Measurements from ENCODE around the gene SKOR1.

SKOR1 gene

DNA sequence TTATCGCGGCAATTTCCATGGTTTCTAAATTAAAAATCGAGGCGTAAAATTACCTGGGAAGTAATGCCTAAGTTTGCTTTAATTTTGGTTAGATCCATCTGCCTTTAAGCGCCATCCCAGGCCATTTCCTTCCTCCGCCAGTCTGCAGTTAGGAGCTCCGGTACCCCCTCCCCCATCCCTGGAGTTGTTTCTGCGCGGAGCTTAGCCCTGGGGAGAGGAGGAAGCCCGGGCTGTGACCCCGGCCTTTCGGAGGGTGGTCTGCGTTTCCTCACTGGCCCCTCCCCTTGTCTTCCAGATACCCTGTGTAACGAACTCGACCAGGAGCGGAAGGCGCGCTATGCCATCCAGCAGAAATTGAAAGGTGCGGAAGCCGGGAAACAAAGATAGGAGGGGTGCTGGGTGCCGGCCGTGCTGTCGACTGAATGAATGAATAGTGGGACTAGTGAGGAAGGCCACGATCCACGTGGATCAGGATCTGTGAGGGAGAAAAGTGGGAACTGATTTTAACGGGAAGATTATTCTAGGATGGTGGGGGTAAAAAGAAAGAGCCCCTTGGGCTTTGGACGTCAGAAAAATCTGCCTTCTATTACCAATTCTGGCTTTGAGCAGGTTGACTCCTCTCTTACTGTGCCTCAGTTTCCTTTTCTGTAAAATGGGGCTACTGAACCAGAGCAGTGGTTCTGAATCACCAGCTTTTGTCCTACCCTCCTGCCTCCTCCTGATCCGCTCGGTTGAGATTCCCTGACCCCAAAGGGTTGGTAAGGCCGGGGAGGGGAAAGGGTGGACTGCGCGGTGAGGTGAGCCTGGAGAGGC lies 7.8 kb downstream of the SKOR1 start:
- DNase-seq (ENCODE audit: low read depth), result no peak

DNA sequence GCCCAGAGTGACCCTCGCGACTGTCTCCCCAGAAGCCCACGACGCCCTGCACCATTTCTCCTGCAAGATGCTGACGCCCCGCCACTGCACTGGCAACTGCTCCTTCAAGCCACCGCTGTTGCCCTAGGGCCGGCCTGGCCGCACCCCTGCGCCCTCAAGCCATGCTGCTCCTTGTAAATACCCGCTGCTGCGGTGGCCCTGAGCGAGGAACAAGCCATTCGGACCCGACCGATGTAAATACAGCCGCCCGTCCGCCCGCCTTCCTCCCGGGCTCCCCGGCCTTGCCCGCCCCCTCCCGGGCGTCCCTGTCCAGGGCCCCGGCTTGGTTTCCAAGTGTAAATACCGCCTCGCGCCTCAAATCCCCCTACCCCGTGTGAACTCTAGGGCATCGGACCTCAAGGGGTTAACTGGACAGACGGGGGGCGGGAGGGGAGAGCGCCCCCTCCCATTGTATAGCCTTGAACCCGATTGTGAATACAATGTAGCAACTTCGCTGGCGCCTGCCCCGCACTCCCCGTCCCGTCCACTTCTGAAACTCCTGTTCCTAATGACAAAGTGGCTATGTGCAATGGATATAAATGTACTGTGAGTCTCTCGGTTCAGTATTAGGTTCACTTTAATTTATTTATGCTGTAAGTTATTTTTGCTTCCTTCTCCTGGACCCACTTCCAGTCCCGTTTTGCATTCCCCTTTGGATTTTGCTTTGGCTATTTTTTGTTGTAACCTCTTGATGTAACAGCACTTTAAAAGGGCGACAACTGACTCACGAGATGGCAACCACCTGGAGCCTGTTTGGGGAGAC lies 8.6 kb downstream of the SKOR1 start:
- DNase-seq (ENCODE audit: low read depth), result peak; percentile 44

DNA sequence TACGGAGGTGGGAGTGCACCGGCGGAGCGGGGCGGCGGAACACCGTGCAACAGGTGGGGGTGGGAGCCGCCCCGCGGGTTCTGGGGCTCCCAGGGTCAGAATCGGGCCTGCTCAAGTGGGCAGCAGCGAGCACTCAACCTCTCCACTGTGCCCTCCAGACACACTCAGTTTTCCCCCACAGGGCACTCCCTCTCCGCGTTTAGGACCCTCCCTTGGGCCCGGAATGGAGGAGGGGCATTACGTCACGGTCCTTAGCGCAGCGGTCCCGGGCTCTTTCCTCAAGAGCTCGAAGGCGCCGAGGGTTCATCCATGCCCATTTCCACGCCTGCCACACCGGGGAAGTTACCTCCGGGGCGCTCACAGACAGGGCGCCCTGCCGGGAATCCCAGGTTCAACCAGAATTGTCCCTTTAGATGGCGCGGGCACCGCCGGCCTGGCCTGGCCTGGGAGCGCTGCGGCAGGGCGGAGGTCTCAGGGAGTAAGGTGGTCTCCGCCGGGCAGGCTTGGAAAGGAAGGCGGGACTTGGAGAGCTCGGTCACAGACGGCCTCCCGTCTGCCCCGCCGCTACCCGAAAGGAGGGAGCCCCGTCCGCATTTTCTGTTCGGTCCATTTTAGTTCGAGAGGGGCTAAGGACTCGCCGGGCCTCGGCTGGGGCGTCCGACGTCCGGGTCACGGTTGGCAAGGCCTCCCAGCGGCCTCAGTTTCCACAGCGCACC lies 9.4 kb downstream of the SKOR1 start:
- no peak for DNase-seq (ENCODE audit: low read depth)

DNA sequence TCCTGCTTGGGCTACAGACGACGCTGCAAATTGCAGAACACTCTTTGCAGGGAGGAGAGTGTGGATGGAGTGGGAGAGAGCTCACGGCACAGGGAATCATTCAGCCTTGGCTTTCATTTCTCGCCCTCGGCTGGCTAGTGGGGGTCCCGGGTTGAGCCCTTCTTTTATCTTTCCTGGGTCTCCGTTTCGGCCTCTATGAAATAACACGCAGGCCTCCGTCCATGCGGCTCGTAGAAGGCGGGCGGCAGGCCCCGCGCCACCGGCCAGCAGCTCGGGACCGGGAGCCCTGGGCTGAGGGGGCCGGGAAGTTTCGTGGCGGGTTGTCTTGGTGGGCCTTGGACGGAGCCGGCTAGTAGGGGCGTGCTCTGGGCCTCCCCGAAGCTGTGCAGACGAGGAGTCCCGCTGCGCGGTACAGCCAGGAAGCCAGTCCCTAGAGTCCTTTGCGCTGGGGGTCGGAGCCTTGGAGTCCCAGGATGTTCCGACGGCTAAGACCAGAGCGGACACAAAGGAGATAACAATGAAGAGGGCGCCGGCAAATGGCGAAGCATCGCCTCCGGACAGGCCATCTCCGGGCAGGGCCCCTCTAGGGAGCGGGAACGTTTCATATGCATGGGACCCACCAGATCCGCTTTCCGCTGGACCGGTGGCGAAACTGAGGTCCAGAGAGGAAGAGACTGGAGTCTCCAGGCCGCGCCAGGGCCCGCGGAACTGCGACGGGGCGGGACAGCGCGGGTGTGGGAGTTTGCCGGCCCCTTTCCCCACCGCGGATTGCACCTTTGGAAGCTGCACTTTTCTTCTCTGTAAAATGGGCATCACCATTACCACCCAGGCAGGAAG lies 10.2 kb downstream of the SKOR1 start:
- no peak for DNase-seq (ENCODE audit: low read depth)

DNA sequence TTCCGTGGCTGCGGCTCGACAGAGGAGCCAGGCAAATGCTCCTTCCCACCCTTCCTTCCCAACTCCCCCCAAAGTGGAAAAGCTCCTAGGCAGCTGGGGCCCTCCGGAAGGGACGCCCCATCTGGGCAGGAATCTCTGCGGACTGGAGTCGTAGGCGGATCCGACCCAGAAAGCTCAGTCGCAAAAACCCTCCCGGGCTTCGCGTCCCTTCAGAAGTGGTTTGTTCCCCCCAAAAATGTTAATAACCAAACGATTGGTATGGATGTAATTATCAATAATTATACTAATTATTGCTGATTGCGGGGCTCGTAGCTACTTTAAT lies 10.8 kb downstream of the SKOR1 start:
- peak; percentile 19 for DNase-seq (ENCODE audit: low read depth)

DNA sequence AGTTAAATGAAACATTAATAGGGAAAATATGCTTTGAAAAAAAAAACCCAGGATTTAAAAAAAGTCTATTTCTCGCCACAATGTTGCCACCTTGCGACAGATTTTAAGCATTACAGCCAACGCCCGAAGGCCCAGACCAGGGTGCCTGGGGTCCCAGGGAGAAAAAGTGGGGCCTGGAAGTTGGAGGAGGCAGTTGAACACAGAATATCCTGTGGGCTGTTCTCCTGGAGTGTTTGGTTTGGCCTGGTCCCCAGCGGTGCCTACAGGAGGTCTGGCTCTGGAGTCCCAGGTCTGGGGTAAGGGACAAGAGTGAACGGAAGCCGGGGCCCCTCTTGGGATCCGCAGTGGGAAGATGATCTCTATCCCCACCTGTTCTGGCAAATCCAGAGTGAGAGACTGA lies 11.2 kb downstream of the SKOR1 start:
- peak; percentile 52 for DNase-seq (ENCODE audit: low read depth)

DNA sequence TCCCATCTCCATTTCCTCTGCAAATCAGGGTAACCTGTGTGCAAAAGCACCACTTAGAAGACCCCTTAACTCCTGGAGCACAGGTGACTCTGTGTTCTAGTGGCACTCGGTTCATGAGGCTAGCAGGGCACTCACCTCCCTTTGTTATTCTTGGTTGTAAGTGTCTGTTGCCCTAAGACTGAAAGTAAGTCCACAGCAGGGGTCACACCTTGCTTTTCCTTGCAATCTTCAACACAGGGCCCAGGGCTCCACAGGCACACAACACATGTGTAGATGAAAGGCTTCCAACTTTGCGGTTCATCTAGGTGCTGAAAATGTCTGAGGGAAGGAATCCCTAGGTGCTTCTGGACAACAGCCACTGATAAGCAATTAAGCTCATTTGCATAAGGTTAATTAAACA lies 11.6 kb downstream of the SKOR1 start:
- no peak for DNase-seq (ENCODE audit: low read depth)

DNA sequence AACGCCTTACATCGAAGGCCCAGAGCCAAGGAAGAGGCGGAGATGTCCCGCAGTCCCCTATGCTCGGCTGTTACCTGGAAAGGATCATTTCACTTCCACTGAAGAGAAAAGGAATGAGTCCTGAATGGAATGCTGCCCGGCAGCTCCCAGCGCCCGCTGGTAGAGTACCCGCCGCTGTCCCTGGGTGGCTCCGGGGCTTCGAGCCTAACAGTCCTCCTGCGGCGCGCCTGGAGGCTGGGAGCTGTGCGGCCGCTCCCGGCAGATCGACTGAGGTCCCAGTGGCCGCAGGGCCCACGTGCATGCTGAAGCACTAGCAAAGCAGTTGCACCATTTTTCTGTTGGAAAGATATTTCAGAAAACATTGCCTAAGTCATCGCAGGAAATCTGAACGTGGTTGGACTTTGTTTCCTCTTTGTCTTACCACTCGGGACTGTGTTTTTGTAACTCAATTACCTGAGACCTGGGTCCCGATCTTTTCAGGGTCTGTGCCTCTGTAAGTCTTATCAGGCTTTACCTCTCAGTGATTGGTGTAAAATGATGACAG lies 13.6 kb downstream of the SKOR1 start:
- DNase-seq (ENCODE audit: low read depth), result peak; percentile 21

DNA sequence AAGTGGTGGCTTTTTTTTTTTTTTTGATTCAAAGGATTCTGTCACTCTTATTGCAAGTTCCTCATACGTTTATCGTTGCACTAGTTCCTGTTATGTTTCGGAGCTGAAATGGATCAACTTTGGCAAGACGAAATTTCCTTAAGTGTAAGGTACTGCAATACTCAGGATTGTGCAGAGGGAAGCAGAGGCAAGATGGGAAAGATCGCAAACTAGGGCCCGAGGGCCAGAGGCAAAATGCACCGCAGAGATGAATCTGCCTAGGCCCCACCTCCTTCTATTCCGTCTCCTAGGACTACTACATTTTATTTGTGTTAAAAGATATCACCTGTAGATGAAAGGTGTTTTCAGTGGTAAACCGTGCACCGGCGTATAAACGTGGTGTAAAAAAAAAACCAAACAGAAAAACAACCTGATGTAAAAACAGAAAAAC lies 14.2 kb downstream of the SKOR1 start:
- peak; percentile 64 for DNase-seq (ENCODE audit: low read depth)

DNA sequence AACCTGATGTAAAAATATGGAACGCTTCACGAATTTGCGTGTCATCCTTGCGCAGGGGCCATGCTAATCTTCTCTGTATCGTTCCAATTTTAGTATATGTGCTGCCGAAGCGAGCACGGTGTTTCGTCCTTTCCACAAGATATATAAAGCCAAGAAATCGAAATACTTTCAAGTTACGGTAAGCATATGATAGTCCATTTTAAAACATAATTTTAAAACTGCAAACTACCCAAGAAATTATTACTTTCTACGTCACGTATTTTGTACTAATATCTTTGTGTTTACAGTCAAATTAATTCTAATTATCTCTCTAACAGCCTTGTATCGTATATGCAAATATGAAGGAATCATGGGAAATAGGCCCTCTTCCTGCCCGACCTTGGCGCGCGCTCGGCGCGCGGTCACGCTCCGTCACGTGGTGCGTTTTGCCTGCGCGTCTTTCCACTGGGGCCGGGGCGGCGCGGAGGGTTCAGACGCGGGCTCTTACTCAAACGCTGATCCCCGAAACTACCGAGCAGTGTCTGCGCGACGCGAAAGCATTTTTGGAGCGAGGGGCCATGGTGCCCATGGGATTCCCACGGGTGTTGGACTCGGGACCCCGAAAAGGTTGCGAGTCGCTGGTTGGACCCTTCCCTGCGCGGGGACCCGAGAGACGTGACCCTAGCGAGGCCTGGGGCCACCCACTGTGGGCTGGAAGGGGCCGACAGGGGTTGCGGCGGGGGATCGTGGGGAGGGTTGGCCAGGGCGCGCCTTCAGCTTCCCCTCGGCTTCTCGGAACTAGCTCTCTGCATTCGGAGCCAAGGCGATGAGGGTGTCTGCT lies 14.8 kb downstream of the SKOR1 start, which contains the start of gene RNU6-1:
Gene RNU6-1, minus strand, starts transcription at position 117 of the 820 bp plus-strand sequence.
- peak; percentile 90 for DNase-seq (ENCODE audit: low read depth)

DNA sequence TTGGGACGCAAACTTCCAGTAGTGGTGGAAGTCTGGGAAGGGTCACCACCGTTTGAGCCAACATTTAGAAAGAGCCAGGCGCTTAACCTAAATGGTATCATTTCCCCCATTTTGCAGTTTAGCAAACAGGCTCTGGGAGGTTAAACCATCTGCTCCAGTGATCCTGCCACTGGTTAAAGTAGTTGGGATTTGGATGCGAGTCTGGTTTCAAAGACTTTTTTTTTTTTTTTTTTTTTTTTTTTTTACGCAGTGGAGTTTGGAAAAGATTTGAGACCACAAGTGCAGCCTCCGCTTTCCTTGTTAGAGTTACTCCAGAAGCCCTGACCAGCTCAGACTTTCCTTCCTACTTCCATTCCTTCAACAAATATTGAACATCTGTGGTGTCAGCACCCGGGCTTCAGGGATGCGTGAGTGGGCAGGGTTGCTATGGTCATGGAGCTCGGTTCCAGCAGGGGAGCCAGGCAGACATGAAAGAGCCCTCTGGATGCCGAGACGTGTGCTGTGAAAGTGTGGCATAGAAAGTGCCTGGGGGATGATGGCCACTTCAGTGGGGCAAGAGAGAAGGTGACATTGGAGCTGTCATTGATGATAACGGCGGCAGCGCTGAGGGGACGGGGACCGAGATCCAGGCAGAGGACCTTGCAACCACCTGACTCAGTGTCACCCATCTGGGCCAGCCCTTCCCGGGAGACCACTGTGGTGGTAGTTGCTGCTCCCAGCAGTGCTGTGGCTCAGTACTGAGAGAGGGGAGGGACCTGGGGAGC lies 15.6 kb downstream of the SKOR1 start:
- peak; percentile 54 for DNase-seq (ENCODE audit: low read depth)

DNA sequence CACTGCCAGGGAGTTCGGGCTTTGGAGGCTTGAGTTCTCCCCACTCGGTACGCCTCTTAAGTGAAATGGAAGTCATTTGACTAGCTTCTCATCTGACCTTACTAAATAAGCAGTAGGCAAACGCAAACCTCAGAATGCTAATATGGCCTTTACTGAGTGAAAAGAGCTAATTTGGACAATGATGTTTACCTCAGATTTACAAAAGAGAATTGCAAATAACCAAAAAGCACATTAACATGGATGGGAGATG lies 16.1 kb downstream of the SKOR1 start:
- no peak for DNase-seq (ENCODE audit: low read depth)

DNA sequence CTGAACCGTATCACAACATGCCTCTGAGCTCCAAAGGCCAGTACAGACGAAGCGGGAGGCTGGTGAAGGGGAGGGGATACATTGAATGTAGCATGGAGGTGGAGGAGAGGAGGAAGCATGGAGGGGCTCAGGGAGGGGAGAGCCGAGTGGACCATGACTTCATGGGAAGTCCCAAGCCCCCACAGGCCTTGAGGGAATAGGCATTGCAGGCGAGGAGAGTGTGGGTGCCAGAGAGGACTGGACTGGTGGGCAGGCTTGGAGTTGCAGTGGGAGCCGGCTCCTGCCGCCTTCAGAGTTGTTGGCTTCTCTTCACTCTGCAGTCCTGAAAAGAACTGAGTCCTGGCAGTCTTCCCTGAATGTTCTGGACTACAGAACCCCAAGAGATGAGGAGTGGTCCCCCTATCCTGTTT lies 17.8 kb downstream of the SKOR1 start:
- no peak for DNase-seq (ENCODE audit: low read depth)

DNA sequence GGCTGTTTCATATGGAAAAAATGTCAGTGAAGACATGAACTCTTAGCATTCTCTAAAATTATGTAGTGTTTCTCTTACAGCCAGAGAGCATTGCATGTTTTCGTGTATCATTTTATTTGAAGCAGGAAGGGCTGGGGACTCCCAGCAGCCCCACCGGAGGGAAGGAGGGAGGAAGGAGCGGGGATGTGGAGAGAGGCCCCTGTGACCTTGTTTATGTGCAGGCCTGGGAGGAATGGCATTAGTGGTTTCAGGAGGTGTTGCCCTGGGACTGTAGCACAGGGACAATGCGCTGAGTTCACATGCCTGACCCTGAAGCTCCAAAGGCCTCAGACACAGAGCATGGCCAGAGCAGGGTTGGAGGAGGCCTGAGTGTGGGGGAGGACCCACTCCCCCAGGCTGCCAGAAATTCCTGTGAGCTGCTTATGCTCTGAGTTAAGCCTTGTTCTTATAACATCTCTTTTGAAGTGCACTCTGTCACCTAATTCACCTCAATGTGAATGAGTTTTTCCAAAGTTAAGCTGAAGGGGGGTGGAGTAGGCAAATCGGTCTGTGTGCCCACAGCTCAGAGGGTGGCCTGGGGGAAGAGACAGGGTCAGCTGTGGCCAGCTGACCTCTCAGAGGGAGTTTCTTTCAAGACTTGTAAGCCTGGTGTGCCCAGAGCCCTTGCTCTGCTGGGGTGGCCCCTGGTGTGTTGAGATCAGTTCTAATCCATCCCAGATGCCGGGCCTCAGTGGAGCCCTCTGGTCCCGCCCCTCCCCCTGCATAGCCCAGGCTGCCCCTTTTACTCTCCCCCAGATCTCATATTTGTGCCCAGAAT lies 18.5 kb downstream of the SKOR1 start:
- peak; percentile 80 for DNase-seq (ENCODE audit: low read depth)

DNA sequence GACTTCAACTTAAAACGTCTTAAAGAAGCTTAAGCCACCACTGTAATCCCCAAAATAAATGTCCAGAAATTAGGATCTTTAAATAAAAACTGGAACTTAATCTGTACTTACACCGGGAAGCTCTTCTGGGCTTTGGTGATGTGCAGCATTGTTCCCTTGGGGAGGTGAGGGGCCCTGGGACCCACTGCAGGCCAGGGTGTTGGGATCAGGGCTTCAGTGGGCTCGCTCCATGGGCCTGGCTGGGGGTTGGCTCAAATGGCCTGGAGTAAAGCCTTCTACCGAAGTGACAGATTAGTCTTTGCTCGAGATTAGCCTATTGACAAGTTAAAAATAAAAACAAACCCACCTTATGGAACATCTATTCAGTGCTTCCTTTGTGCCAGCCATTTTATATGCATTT lies 20.7 kb downstream of the SKOR1 start:
- no peak for DNase-seq (ENCODE audit: low read depth)

DNA sequence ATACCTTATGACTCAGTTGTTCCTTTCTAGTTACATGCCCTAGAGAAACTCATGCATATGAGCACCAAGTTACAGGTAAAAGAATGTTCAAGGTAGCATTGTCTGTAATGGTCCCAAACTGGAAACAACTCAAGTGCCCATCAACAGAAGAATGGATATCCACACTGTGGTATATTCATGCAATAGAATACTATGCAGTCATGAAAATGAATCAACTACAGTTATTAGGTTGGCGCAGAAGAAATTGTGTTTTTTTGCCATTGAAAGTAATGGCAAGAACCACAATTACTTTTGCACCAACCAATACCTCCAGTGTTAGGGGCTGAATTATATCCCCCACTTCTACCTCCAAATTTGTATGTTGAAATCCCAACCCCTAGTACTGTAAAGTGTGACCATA lies 24.2 kb downstream of the SKOR1 start:
- DNase-seq (ENCODE audit: low read depth), result no peak

DNA sequence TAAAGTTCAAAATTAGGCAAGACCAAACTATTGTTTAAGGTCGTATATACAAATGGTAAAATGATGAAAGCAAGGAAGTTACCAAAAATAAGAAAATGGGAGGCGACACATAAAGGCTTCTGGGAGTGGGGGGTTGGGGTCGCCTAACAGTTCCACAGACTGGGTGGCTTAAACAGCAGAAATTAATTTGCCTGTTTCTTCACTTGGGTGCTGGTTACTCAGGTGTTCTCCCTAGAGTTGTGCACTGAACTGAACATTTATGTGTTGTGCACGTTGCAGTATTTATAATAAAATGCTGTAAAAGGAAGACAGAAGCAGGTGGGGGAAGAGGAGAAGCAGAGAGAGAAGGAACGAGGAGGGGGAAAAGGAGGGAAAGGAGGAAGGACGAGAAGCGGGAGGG lies 25.0 kb downstream of the SKOR1 start:
- no peak for DNase-seq (ENCODE audit: low read depth)

DNA sequence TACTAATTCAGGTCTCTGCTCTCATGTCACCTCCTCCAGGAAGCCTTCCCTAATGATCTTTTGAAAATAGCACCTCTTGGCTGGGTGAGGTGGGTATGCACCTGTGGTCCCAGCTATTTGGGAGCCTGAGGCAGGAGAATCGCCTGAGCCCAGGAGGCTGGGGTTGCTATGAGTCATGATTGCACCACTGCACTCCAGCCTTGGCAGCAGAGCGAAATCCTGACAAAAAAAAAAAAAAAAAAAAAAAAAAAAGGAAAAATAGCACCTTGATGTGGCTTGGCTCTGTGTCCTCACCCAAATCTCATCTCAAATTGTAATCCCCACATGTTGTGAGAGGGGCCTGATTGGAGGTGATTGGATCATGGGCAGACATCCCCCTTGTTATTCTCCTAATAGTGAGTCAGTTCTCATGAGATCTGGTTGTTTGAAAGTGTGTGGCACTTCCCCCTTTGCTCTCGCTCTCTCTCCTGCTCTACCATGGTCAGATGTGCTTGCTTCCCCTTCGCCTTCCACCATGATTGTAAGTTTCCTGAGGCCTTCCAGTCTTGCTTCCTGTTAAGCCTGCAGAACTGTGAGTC lies 25.8 kb downstream of the SKOR1 start:
- DNase-seq (ENCODE audit: low read depth), result peak; percentile 40

DNA sequence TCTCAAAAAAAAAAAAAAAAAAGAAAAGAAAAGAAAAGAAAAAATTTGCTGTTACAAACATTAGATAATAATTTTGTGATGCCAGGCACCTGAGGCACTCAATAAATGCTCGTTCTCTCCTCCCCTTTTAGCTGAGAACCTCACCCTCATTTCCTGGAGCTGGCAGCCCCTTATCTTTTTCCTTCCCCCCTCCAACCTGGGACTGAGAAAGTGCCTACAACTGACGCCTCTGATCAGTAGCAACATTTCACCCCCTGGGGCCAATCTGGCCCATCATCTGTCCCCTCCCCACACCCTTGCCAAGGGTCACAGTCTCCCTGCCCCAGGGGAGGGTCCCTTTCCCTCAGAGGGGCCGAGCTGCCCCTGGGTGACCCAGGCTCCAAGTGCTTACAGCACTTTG lies 27.1 kb downstream of the SKOR1 start:
- no peak for DNase-seq (ENCODE audit: low read depth)
